K562 (cell line): ENCODE results near the gene IQCK. TPM values are rescaled to one million over a fixed set of nuclear protein-coding genes. Genes with fewer than 3 reads are reported as not detected.

Source experiments
- ATAC-seq: fragments of 200-7000 bp; cut with Tn5 transposase; 3 replicates; pipeline ENCODE4 v1.9.1; 2020; ENCODE audit warnings: moderate library complexity
- BruUV-seq: library from RNA; stranded (reverse); fragments of 400-500 nt; replicated peaks from 2 replicates; lab custom pipeline; 2021; lab: Mats Ljungman, UMichigan
- CTCF ChIA-PET: fragments of 300-600 bp; formaldehyde crosslinking; extraction: SDS; loops from one replicate; lab custom pipeline; 2021; ENCODE audit warnings: low intra/inter-chr PET ratio; lab: Yijun Ruan, JAX
- POLR2A ChIA-PET: fragments of 300-600, 350-650 bp; sonication (Branson Sonifier 250); formaldehyde crosslinking; extraction: SDS; loops from one replicate; lab custom pipeline; 2021; ENCODE audit warnings: antibody characterized with exemption, inconsistent platforms; lab: Yijun Ruan, JAX
- DNase-seq, 4 experiments: peaks; one replicate each; pipeline versions ENCODE4 v3.0.0 to v3.0.0-alpha.2; 2011 to 2018; ENCODE audit warnings: low spot score in 3 of 4, mixed read lengths in 3 of 4; ENCODE audit errors: extremely low read depth in 1 of 4
- FAIRE-seq: peaks from 2 replicates; lab custom pipeline; 2011; peaks lifted over from hg19 to GRCh38; lab: Jason Lieb, UNC
- H2AFZ ChIP-seq: 2 replicates; pipeline ENCODE4 v1.6.0; 2011; ENCODE audit warnings: low read depth, low read length, control low read depth, inconsistent platforms
- H3K27ac ChIP-seq: fragments of 200-600 bp; 3 replicates; pipeline ENCODE4 v1.8.0; 2011; ENCODE audit warnings: low read depth, mild to moderate bottlenecking, control low read depth, inconsistent platforms, low read length, moderate library complexity, mixed read lengths; ENCODE audit errors: extremely low read depth
- H3K27me3 ChIP-seq, 2 experiments: fragments of 300-600 bp in 1 of 2; 2 replicates in 1 of 2; 3 replicates in 1 of 2; pipeline versions ENCODE4 v1.6.0 to v1.8.0; 2011; ENCODE audit warnings: inconsistent platforms in 2 of 2, low read length in 2 of 2, mild to moderate bottlenecking in 1 of 2, mixed read lengths in 1 of 2, moderate library complexity in 1 of 2; ENCODE audit not compliant: control insufficient read depth in 2 of 2, insufficient read depth in 2 of 2
- H3K36me3 ChIP-seq: fragments of 300-600 bp; 3 replicates; pipeline ENCODE4 v1.8.0; 2011; ENCODE audit warnings: mild to moderate bottlenecking, low read length, inconsistent platforms; ENCODE audit not compliant: control insufficient read depth, insufficient read depth
- H3K4me1 ChIP-seq, 2 experiments: fragments of 200-600 bp in 1 of 2; replicated peaks in 1 of 2; 2 replicates in 1 of 2; 3 replicates in 1 of 2; pipeline versions ENCODE4 v1.5.1 to v1.8.0; 2011; ENCODE audit warnings: inconsistent platforms in 2 of 2, low read length in 2 of 2, mild to moderate bottlenecking in 1 of 2, mixed read lengths in 1 of 2, moderate library complexity in 1 of 2; ENCODE audit not compliant: control insufficient read depth in 2 of 2, insufficient read depth in 2 of 2
- H3K4me2 ChIP-seq: 2 replicates; pipeline ENCODE4 v1.6.1; 2011; ENCODE audit warnings: low read length, control low read depth, inconsistent platforms, mixed read lengths; ENCODE audit not compliant: insufficient read depth
- H3K4me3 ChIP-seq: fragments of 200-600 bp; sonication (generic), shearing (Covaris generic); 2 replicates; pipeline ENCODE4 v1.5.1; 2016; ENCODE audit warnings: control low read depth, inconsistent platforms
- H3K79me2 ChIP-seq: fragments of 200-600 bp; 3 replicates; pipeline ENCODE4 v1.8.0; 2011; ENCODE audit warnings: low read length, inconsistent platforms; ENCODE audit not compliant: control insufficient read depth, insufficient read depth
- H3K9ac ChIP-seq, 2 experiments: 2 replicates each; pipeline versions ENCODE4 v1.6.0 to v1.6.1; 2011; ENCODE audit warnings: low read depth in 2 of 2, low read length in 2 of 2, control low read depth in 1 of 2, inconsistent platforms in 1 of 2, mild to moderate bottlenecking in 1 of 2, mixed read lengths in 1 of 2; ENCODE audit not compliant: insufficient read depth in 1 of 2
- H3K9me1 ChIP-seq: one replicate; pipeline ENCODE4 v1.6.0; 2011; ENCODE audit warnings: inconsistent platforms, mild to moderate bottlenecking, low read length, moderate library complexity; ENCODE audit not compliant: control insufficient read depth, insufficient read depth
- H3K9me3 ChIP-seq: replicated peaks from 2 replicates; pipeline ENCODE4 v1.5.1; 2011; ENCODE audit warnings: low read depth, low read length, inconsistent platforms; ENCODE audit not compliant: control insufficient read depth, insufficient read depth
- H4K20me1 ChIP-seq: replicated peaks from 2 replicates; pipeline ENCODE4 v1.6.1; 2011; ENCODE audit warnings: low read length, inconsistent platforms, mixed read lengths; ENCODE audit not compliant: control insufficient read depth, insufficient read depth
- CCNT2 ChIP-seq: IDR thresholded peaks from 2 replicates; pipeline ENCODE4 v1.6.1; 2011; ENCODE audit warnings: borderline replicate concordance, low read depth, mild to moderate bottlenecking, moderate library complexity, mixed read lengths, low read length; ENCODE audit not compliant: insufficient read length; ENCODE audit errors: extremely low read depth
- NFIC ChIP-seq: fragments of 450-650 bp; IDR thresholded peaks from 2 replicates; pipeline ENCODE4 v1.6.1; 2017; ENCODE audit warnings: mild to moderate bottlenecking, inconsistent platforms
- TRIM25 ChIP-seq: fragments of 450-650 bp; IDR thresholded peaks from 2 replicates; pipeline ENCODE4 v1.7.0; 2016; ENCODE audit warnings: borderline replicate concordance
- ZNF354B ChIP-seq: fragments of 250-450 bp; sonication (Bioruptor Pico); IDR thresholded peaks from 2 replicates; pipeline ENCODE4 v1.4.0; 2020
- WGBS: fragments of 100-300 bp; shearing (Covaris generic); methylation state at CpG from one replicate; pipeline ENCODE4 v1.1.6; 2016; ENCODE audit warnings: low coverage, mixed read lengths; ENCODE audit not compliant: insufficient coverage; ENCODE audit errors: missing lambda C conversion rate; 5-methylcytosine and 5-hydroxymethylcytosine counted together
- in situ Hi-C: fragments of 300-500 bp; cut with MboI; formaldehyde crosslinking; loops from 4 replicates; pipeline ENCODE4 v1.15.0; 2018; ENCODE audit warnings: inconsistent platforms, mixed read lengths
- intact Hi-C: fragments of 100-400 bp; cut with micrococcal nuclease; formaldehyde crosslinking; loops from 2 replicates; pipeline ENCODE4 v1.14.2; 2022
- polyA plus RNA-seq, 8 experiments: library from polyadenylated mRNA; depleted of rRNA in 4 of 8; stranded (reverse) in 5 of 8; unstranded in 3 of 8; fragments of >200 nt; fragmentation: Nextera tagmentation in 2 of 8; fragmentation: Illumina TruSeq in 1 of 8; extraction: Ambion mirVana in 2 of 8; extraction: Trizol in 1 of 8; gene quantifications; 2 replicates each; pipeline versions ENCODE4 v1.2.1 to v1.2.3, GENCODE V29; 2011 to 2014; ENCODE audit warnings: inconsistent platforms in 1 of 8, missing spikeins in 1 of 8
- total RNA-seq, 7 experiments: library from RNA; depleted of rRNA in 6 of 7; stranded (reverse); fragments of >200 nt in 6 of 7; fragmentation: Illumina TruSeq in 2 of 7; extraction: Trizol in 2 of 7; gene quantifications; 2 replicates each; pipeline versions ENCODE4 v1.2.1 to v1.2.3, GENCODE V29; 2011 to 2021; ENCODE audit warnings: low replicate concordance in 1 of 7

Gene IQCK
- total and polyA plus RNA-seq, 9 of the 15 experiments (the other 6 are each of a cell fraction or from before 2014, with no cell fraction given), result 5.2 to 12.2 (median 7.3) TPM

- WGBS, result 8% methylated on average over 3 of the region's 3 CpGs
- CTCF ChIA-PET, result no interaction called here
- Histone ChIP-seq H3K27ac (no peak overlapping the region), H3K9ac (no peak overlapping the region), H3K4me2 (no peak overlapping the region), H3K36me3 (no peaks in the 10 kb centered on the region), H3K4me1 (no peaks in the 10 kb centered on the region; a peak in 1 of 5 replicates), H3K79me2 (no peaks in the 10 kb centered on the region), H3K9me3 (no peaks in the 10 kb centered on the region), H3K9me1 (no peaks in the 10 kb centered on the region), H3K27me3 (no peaks in the 10 kb centered on the region), H3K4me3 (no peak overlapping the region), H4K20me1 (no peaks in the 10 kb centered on the region), H2AFZ (no peak overlapping the region)
- ATAC-seq (no peak), FAIRE-seq (no peak), DNase-seq (no peak)
- no TSS peak for BruUV-seq
- POLR2A ChIA-PET, result interaction anchor here (1.6 kb wide), 1 partner anchor 9 kb away, joined by 5 read pairs; no protein-coding TSS in a partner anchor
- in situ Hi-C loops, result no loop called here
- no peak for TF ChIP-seq CCNT2
- TF ChIP-seq TRIM25, result no peak
- TF ChIP-seq ZNF354B (CRISPR knock-in tag), result no peak
- peak; percentile 40; the same call in 1 of the 2 replicates for TF ChIP-seq NFIC
- intact Hi-C loops, result no loop called here
These were observed 53.0 kb downstream of the IQCK start for GRCh38 chr16:19771040-19771439.
